SJCRH30 (cell line): ENCODE results near the gene AMY1B. TPM values are rescaled to one million over a fixed set of nuclear protein-coding genes. Genes with fewer than 3 reads are reported as not detected.
"Not testable (repeated sequence)": the region's sequence is repeated elsewhere in the genome, so short reads cannot be mapped to it uniquely, and the experiment has no call there.

Experiments
- DNase-seq, 2 experiments: peaks; one replicate each; pipeline ENCODE4 v3.0.0-alpha.2; 2015 to 2020
- H3K27ac ChIP-seq: fragments of 250-450 bp; sonication (Bioruptor Pico); 2 replicates; pipeline ENCODE4 v1.5.1; 2020; ENCODE audit warnings: mild to moderate bottlenecking, moderate library complexity
- H3K27me3 ChIP-seq: fragments of 250-450 bp; sonication (Bioruptor Pico); 2 replicates; pipeline ENCODE4 v1.5.1; 2020; ENCODE audit warnings: mild to moderate bottlenecking, moderate library complexity
- H3K36me3 ChIP-seq: fragments of 250-450 bp; sonication (Bioruptor Pico); 2 replicates; pipeline ENCODE4 v1.5.1; 2020; ENCODE audit warnings: mild to moderate bottlenecking, moderate library complexity
- H3K4me1 ChIP-seq: fragments of 250-450 bp; sonication (Bioruptor Pico); 2 replicates; pipeline ENCODE4 v1.5.1; 2020; ENCODE audit warnings: mild to moderate bottlenecking, moderate library complexity
- H3K4me3 ChIP-seq: fragments of 250-450 bp; sonication (Bioruptor Pico); 2 replicates; pipeline ENCODE4 v1.5.1; 2020; ENCODE audit warnings: mild to moderate bottlenecking, moderate library complexity
- H3K9me3 ChIP-seq: fragments of 250-450 bp; sonication (Bioruptor Pico); replicated peaks from 2 replicates; pipeline ENCODE4 v1.5.1; 2020; ENCODE audit warnings: mild to moderate bottlenecking, moderate library complexity
- total RNA-seq: library from RNA; depleted of rRNA; stranded (reverse); fragments of >200 nt; shearing (Covaris generic); gene quantifications from 2 replicates; pipeline ENCODE4 v1.2.3, GENCODE V29; 2014; rRNA removed

The AMY1B gene
- not detected in 2 replicates for total RNA-seq

DNA sequence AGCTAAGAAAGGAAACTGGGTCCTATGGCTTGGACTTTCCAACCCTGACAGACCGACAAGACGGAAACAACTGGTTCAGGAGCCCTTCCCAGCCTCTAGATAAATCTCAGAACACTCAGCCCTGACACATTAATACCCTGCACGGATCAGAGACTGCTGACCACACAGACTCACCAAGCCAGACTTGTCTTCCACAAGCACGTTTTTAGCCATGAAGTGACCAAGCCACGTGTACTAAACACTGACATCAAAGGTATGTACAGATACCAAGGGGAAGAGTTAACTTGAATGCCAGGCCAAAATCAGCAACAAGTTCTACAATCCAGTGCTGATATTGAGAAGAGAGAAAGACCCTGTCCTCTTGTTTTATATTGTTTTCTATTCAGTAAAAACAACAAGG is at the start of gene AMY1B:
AMY1B (minus strand) TSS at position 101 of the 400 bp plus-strand sequence. CDS start 571 bp downstream, outside the sequence.
- not testable (repeated sequence) for H3K27ac ChIP-seq, H3K9me3 ChIP-seq, H3K36me3 ChIP-seq, H3K4me3 ChIP-seq, DNase-seq, H3K27me3 ChIP-seq, H3K4me1 ChIP-seq

DNA sequence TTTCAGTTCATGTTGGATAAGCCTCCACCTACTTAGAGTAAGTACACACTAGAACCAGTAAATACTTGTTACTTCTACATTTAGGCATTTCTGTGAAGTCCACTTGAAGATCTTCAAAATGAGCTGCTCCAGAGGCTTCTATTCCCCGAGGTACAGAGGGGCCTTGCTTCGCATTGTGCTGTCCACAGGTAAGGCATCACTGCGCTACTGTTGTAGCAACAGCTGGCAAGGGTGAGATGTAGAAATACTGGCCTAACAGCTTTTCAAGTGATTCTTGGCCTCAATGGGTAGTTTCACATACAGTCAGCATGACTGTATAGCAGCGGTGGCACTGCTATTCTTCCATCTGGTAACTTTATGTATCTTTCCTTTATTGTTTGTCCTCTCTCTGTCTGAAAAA is 49.0 kb upstream of the AMY1B start:
- H3K27ac ChIP-seq, H3K9me3 ChIP-seq, H3K36me3 ChIP-seq, DNase-seq, H3K27me3 ChIP-seq, H3K4me1 ChIP-seq, H3K4me3 ChIP-seq: not testable (repeated sequence)

DNA sequence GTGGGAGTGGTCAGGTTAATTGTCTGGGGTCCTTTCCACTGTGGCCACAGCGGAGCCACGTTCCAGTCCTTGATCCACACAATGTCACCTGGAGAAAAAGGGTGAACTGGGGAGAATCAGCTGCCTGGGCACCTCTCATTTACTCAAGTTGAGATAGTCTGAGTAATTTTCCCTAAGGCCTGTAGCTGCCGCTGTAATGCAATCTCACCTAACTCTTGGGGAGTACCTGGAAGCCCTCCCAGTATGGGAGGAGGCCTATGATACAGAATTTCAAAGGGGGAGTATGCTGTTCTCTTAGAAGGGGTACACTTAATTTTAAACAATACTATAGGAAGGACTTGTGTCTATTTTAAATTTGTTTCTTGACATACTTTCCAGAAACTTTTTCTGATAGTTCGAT is 48.4 kb upstream of the AMY1B start:
- H3K4me1 ChIP-seq, H3K27ac ChIP-seq, H3K36me3 ChIP-seq, DNase-seq, H3K27me3 ChIP-seq, H3K4me3 ChIP-seq, H3K9me3 ChIP-seq: not testable (repeated sequence)

GRCh38 chr1:103738031-103738430 is 42.0 kb upstream of the AMY1B start:
- not testable (repeated sequence) for DNase-seq, H3K4me3 ChIP-seq, H3K9me3 ChIP-seq, H3K4me1 ChIP-seq, H3K36me3 ChIP-seq, H3K27ac ChIP-seq, H3K27me3 ChIP-seq

- DNase-seq, H3K4me3 ChIP-seq, H3K27ac ChIP-seq, H3K4me1 ChIP-seq, H3K9me3 ChIP-seq, H3K27me3 ChIP-seq, H3K36me3 ChIP-seq: not testable (repeated sequence)
These were observed 39.3 kb upstream of the AMY1B start for GRCh38 chr1:103735334-103735733.

GRCh38 chr1:103721473-103721872 is 25.5 kb upstream of the AMY1B start:
- not testable (repeated sequence) for H3K36me3 ChIP-seq, H3K4me3 ChIP-seq, H3K27me3 ChIP-seq, DNase-seq, H3K9me3 ChIP-seq, H3K4me1 ChIP-seq, H3K27ac ChIP-seq

DNA sequence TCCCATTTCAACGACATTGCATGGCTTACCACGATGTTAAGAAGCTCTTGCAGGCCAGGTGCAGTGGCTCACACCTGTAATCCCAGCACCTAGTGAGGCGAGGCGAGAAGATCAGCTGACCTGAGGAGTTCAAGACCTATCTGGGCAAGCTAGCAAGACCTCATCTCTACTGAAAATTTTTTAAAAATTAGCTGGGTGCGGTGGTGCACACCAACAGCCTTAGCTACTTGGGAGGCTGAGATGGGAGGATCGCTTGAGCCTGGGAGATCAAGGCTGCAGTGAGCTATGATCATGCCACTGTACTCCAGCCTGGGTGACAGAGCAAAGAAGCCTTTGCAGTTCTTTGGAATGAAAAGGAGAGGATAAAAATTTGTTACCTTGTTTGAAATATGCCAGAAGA is 21.4 kb upstream of the AMY1B start:
- H3K27me3 ChIP-seq, H3K4me1 ChIP-seq, H3K36me3 ChIP-seq, DNase-seq, H3K9me3 ChIP-seq, H3K4me3 ChIP-seq, H3K27ac ChIP-seq: not testable (repeated sequence)

DNA sequence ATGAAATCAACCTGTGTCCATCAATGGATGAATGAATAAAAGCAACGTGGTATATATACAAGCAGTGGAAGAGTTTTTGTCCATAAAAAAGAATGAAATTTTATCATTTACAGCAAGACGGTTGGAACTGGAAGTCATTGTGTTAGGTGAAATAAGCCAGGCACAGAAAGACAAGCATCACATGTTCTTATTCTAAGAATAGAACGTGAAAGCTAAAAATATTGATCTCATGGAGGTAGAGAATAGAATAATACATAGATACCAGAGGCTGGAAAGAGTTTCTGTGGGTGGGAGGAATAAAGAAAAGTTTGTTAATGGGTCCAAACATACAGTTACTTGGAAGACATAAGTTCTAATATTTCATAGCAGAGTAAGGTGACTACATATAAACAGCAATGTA is 14.4 kb upstream of the AMY1B start:
- H3K4me3 ChIP-seq, H3K27ac ChIP-seq, H3K9me3 ChIP-seq, H3K36me3 ChIP-seq, H3K27me3 ChIP-seq, DNase-seq, H3K4me1 ChIP-seq: not testable (repeated sequence)

DNA sequence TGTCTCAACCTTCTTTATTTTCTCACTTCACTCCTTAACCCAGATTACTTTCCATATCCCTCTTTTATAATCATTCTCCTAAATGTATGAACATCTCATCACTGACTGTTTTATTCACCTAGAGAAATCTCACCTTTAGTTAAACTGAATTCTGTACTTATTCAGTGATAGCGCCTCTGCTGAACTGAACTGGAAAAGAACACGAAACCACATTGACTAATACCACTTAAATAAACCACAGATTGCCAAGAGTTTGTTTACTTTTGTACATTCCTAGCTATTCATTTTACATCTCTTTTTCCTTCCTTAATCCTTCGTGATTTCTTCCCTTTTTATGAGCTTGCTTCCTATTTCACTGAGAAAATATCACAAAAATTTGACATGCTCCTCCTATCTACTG is 11.7 kb upstream of the AMY1B start:
- not testable (repeated sequence) for H3K9me3 ChIP-seq, H3K36me3 ChIP-seq, H3K4me1 ChIP-seq, H3K27ac ChIP-seq, DNase-seq, H3K4me3 ChIP-seq, H3K27me3 ChIP-seq

GRCh38 chr1:103701256-103701655 is 5.2 kb upstream of the AMY1B start:
- DNase-seq, H3K27me3 ChIP-seq, H3K27ac ChIP-seq, H3K9me3 ChIP-seq, H3K36me3 ChIP-seq, H3K4me3 ChIP-seq, H3K4me1 ChIP-seq: not testable (repeated sequence)

- H3K9me3 ChIP-seq, DNase-seq, H3K4me3 ChIP-seq, H3K27me3 ChIP-seq, H3K36me3 ChIP-seq, H3K4me1 ChIP-seq, H3K27ac ChIP-seq: not testable (repeated sequence)
These were observed 4.7 kb upstream of the AMY1B start for GRCh38 chr1:103700669-103701068.

DNA sequence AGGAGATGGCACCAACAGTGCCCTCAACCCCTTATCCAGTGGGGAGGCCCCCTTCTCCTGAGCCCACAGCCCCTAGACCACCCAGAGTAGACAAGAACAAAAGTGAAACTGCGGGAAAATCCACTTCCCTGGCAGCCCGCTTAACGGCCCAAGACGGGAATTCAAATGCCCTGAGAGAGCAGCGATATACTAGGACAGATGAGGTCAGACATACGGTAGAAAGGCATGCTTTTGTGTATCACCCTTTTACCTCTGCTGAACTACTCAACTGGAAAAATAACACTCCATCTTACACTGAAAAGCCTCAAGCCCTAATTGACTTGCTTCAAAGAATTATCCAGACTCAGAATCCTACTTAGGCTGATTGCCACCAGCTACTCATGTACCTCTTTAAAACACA is 1.4 kb upstream of the AMY1B start:
- not testable (repeated sequence) for H3K27me3 ChIP-seq, DNase-seq, H3K27ac ChIP-seq, H3K9me3 ChIP-seq, H3K4me3 ChIP-seq, H3K4me1 ChIP-seq, H3K36me3 ChIP-seq

DNA sequence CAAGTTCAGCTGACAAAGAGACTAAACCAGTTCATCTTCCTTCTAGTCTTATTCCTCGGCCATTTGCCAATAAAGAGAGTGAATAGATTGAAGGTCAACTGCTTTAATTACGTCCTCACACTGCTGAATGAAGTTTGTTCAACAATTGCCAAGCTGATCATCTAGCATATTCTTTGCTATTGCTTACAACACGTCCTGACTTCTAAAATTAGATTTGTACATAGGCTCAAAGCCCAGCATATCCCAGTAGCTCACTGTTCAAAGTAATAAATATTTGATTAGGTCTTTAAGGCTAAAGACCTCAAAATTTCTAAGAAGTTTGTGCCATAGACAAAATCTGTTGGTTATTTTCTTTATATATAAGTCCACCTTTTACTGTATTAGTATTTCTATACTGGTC is 19.7 kb downstream of the AMY1B start:
- H3K27me3 ChIP-seq, H3K4me1 ChIP-seq, H3K27ac ChIP-seq, DNase-seq, H3K36me3 ChIP-seq, H3K4me3 ChIP-seq, H3K9me3 ChIP-seq: not testable (repeated sequence)

- not testable (repeated sequence) for H3K4me3 ChIP-seq, H3K27ac ChIP-seq, H3K36me3 ChIP-seq, DNase-seq, H3K4me1 ChIP-seq, H3K27me3 ChIP-seq, H3K9me3 ChIP-seq
These were observed 40.5 kb downstream of the AMY1B start, which contains the start of gene AMY1A for GRCh38 chr1:103655460-103655859. AMY1A (plus strand) TSS chr1:103655760; CDS start chr1:103656331, 571 bp downstream.

- not testable (repeated sequence) for H3K4me3 ChIP-seq, DNase-seq, H3K36me3 ChIP-seq, H3K4me1 ChIP-seq, H3K27ac ChIP-seq, H3K9me3 ChIP-seq, H3K27me3 ChIP-seq
These were observed 41.9 kb downstream of the AMY1B start for GRCh38 chr1:103654133-103654532.

DNA sequence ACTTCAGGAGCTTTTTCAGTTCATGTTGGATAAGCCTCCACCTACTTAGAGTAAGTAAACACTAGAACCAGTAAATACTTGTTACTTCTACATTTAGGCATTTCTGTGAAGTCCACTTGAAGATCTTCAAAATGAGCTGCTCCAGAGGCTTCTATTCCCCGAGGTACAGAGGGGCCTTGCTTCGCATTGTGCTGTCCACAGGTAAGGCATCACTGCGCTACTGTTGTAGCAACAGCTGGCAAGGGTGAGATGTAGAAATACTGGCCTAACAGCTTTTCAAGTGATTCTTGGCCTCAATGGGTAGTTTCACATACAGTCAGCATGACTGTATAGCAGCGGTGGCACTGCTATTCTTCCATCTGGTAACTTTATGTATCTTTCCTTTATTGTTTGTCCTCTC is 45.1 kb downstream of the AMY1B start:
- H3K27me3 ChIP-seq, H3K4me3 ChIP-seq, H3K36me3 ChIP-seq, H3K27ac ChIP-seq, H3K9me3 ChIP-seq, H3K4me1 ChIP-seq, DNase-seq: not testable (repeated sequence)

DNA sequence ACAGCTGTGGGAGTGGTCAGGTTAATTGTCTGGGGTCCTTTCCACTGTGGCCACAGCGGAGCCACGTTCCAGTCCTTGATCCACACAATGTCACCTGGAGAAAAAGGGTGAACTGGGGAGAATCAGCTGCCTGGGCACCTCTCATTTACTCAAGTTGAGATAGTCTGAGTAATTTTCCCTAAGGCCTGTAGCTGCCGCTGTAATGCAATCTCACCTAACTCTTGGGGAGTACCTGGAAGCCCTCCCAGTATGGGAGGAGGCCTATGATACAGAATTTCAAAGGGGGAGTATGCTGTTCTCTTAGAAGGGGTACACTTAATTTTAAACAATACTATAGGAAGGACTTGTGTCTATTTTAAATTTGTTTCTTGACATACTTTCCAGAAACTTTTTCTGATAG is 45.7 kb downstream of the AMY1B start:
- not testable (repeated sequence) for H3K36me3 ChIP-seq, H3K4me3 ChIP-seq, H3K27me3 ChIP-seq, H3K4me1 ChIP-seq, DNase-seq, H3K27ac ChIP-seq, H3K9me3 ChIP-seq
